GM10266 (cell line): ENCODE results near the gene EHD2.

ENCODE experiments used
- DNase-seq: peaks from one replicate; pipeline ENCODE4 v3.0.0; 2012; ENCODE audit errors: extremely low spot score
- TF ChIP-seq, protein P1 (sequence below): IDR thresholded peaks from 2 replicates; pipeline ENCODE4 v1.5.1; 2012; ENCODE audit warnings: mild to moderate bottlenecking, low read depth; ENCODE audit not compliant: control insufficient read depth, insufficient read depth; ENCODE audit errors: missing control alignments

The EHD2 gene

DNA sequence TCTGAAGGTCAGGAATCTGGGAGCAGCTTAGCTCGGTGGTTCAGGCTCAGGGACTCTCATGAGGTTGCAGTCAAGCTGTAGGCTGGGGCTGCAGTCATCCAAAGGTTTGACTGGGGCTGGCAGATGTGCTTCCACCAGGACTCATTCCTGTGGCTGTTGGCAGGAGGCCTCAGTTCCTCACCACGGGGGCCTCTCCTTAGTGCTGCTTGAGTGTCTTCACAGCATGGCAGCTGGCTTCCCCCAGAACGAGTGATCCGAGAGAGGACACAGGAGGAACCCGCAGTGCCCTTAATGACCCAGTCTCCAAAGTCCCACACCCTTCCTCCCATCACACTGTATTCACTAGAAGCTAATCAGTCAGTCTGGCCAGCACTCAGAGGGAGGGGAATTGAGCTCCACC is 38.7 kb upstream of the EHD2 start:
- TF ChIP-seq, protein P1, sequence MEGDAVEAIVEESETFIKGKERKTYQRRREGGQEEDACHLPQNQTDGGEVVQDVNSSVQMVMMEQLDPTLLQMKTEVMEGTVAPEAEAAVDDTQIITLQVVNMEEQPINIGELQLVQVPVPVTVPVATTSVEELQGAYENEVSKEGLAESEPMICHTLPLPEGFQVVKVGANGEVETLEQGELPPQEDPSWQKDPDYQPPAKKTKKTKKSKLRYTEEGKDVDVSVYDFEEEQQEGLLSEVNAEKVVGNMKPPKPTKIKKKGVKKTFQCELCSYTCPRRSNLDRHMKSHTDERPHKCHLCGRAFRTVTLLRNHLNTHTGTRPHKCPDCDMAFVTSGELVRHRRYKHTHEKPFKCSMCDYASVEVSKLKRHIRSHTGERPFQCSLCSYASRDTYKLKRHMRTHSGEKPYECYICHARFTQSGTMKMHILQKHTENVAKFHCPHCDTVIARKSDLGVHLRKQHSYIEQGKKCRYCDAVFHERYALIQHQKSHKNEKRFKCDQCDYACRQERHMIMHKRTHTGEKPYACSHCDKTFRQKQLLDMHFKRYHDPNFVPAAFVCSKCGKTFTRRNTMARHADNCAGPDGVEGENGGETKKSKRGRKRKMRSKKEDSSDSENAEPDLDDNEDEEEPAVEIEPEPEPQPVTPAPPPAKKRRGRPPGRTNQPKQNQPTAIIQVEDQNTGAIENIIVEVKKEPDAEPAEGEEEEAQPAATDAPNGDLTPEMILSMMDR, result no peak
- DNase-seq, result no peak

DNA sequence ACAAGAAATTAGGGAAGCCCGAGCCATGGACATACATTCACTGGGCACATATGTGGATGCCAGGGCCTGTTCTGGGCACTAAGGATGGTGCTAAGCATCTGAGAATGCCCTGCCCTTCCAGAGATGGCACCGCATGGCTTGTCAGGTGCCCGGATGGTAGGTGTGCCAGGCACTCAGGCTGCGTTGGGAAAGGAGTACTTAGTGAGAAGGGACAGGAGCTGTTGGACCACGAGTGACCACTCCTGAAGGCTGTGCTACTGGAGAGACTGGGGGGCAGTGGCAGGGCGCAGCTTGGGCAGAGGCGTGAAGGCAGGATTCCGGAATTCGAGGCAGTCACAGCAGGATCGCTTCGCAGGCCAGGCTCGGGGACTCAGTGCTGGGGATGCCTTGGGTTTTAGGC is 38.0 kb upstream of the EHD2 start:
- TF ChIP-seq, protein P1, result no peak
- DNase-seq, result no peak

DNA sequence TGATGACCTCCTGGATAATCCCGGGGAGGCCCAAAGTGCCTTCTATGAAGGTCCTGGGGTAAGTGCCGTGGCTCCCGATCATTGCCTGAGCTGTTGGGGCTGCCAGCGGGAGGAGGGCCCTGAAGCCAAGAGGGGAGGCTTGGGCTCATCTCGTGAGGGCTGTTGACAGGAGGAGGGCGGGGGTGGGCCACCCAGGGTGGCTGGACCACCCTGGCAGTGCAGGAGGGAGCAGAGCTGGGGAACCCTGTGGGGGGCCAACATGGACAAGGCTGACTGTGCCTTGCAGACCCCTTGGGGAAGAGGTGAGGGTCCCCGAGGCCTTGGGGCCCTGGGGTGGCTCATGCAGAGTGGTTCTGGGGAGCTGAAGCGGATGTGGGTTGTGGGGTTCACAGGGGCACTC is 37.4 kb upstream of the EHD2 start:
- no peak for DNase-seq
- TF ChIP-seq, protein P1, result no peak

DNA sequence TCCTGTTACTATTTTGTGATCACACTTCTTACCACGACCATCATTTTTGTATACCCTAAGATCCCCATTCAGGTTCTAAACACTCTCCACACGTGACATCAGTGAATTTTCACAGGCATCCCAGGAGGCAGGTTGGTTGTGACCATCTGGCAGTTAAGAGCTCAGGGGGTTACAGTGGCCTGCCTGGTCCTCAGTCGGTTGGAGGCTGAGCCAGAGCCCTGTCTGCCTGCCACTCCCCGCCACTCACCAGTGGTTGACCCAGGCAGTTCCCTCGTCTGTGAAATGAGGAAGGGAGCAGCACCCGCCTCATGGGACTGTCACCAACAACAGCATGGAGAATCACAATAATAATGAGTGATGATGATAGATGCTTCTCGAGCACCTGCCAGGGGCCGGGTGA is 36.4 kb upstream of the EHD2 start:
- no peak for DNase-seq
- TF ChIP-seq, protein P1, result no peak

DNA sequence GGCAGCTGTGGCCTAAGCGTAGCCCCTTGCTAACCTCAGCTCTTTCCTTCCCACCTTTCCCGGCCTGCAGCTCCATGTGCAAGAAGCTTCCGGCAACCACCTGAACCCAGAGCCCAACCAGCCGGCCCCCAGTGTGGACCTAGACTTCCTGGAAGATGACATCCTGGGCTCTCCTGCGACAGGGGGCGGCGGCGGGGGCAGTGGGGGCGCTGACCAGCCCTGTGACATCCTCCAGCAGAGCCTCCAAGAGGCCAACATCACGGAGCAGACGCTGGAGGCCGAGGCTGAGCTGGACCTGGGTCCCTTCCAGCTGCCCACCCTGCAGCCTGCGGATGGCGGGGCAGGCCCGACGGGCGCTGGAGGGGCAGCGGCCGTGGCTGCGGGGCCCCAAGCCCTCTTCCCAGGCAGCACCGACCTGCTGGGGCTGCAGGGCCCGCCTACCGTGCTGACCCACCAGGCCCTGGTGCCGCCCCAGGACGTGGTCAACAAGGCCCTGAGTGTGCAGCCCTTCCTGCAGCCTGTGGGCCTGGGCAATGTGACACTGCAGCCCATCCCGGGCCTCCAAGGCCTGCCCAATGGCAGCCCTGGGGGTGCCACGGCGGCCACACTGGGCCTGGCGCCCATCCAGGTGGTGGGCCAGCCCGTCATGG is 33.8 kb upstream of the EHD2 start:
- TF ChIP-seq, protein P1, result no peak
- DNase-seq, result no peak

DNA sequence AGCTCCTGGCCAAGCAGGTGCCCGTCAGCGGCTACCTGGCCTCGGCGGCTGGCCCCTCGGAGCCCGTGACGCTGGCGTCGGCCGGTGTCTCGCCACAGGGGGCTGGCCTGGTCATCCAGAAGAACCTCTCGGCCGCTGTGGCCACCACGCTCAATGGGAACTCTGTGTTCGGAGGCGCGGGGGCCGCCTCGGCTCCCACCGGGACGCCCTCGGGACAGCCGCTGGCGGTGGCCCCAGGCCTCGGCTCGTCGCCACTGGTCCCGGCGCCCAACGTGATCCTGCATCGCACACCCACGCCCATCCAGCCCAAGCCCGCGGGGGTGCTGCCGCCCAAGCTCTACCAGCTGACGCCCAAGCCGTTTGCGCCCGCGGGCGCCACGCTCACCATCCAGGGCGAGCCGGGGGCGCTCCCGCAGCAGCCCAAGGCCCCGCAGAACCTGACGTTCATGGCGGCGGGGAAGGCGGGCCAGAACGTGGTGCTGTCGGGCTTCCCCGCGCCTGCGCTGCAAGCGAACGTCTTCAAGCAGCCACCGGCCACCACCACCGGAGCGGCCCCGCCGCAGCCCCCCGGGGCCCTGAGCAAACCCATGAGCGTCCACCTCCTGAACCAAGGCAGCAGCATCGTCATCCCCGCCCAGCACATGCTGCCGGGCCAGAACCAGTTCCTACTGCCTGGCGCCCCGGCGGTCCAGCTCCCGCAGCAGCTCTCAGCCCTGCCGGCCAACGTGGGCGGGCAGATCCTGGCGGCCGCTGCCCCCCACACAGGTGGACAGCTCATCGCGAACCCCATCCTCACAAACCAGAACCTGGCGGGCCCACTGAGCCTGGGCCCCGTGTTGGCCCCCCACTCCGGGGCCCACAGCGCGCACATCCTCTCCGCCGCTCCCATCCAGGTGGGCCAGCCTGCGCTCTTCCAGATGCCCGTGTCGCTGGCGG is 33.0 kb upstream of the EHD2 start:
- TF ChIP-seq, protein P1, result no peak
- DNase-seq, result no peak

DNA sequence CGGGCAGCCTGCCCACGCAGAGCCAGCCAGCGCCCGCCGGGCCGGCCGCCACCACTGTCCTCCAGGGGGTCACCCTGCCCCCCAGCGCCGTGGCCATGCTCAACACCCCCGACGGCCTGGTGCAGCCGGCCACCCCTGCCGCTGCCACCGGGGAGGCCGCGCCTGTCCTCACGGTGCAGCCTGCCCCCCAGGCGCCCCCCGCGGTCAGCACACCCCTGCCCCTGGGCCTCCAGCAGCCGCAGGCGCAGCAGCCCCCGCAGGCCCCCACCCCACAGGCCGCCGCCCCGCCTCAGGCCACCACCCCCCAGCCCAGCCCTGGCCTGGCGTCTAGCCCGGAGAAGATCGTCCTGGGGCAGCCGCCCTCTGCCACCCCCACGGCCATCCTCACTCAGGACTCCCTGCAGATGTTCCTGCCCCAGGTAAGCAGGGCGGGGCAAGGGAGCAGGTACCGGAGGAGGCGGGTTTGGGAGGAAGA is 32.3 kb upstream of the EHD2 start:
- TF ChIP-seq, protein P1, result no peak
- no peak for DNase-seq
